GM21367 (cell line): Measurements from ENCODE around the gene TMEM97.
"Not testable (repeated sequence)": the region's sequence is repeated elsewhere in the genome, so short reads cannot be mapped to it uniquely, and the experiment has no call there.

Source experiments
- ATAC-seq: cut with Tn5 transposase; IDR thresholded peaks from one replicate; pipeline ENCODE4 v1.9.1; 2021; ENCODE audit not compliant: unreplicated experiment

TMEM97 gene

DNA sequence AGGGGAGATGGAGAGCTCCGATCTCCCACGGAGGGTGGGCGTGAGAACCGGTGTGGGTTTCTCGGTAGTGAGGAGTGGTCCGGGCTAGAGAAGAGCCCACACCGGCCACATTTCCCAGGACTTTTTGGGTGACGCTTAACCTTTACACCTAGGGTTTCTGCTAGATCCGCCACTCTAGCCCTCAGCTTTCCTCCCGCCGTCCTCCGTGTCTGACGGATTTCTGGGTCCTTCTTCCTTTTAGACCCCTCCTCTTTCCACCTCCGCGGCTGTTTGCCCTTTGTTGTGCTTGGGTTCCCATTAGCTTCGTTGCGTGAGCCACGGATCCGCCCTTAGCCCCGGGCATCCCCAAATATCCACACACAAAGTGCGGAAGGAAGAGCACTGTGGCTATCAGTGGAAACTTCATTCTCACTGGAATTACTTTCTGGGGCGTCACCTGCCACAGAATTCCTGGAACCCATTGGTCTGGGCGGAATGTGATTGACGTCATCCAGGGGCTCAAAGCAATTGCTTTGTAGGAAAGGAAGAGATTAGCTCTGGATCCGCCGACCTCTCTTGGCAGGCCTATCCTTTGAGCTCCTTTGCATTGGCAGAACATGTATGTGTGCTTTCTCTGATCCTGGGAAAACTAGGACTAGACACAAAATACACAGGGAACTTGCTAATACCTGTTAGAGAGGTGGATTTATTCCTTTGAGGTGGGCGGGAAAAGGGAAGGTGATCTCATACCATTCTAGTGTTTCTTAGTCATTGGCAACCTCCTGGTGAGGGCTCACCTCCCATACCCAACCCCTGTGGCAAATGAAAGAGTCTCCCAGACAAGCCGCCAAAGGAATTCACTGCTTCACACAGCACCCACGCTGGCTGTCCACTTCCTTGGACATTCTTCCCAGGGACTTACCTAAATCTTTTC lies 17.2 kb downstream of the TMEM97 start:
- ATAC-seq = no peak

DNA sequence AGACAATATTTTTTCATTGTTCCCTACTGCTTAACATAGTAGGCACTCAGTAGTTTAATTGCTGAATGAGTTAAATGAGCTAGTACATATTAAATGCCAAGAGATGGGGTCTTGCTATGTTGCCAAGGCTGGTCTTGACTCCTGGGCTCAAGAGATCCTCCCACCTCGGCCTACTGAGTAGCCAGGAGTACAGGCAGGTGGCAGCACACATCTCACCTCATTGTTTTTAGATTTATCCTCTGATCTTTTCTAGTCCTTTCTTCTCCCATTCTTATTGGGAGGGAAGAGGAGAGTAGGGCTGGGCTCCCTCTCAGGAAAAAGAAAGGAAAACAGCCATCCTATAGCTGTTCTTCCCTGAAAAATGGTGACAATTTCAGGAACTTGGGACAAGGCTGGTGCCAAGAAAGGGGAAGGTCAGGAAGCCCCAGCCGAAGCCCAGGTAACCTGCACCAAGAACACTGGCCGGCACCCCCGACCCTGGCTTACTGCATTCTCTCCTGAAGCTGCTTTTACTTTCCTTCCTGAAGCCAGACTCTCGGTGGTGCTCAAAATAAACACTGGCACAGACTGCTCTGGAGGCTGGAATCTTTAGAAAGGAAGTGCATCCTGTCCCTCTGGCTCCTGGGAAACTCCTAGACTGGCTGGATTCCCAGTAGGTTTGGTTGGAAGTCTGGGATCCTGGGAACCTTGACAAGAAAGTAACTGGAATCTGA lies 19.2 kb downstream of the TMEM97 start:
- ATAC-seq = no peak

DNA sequence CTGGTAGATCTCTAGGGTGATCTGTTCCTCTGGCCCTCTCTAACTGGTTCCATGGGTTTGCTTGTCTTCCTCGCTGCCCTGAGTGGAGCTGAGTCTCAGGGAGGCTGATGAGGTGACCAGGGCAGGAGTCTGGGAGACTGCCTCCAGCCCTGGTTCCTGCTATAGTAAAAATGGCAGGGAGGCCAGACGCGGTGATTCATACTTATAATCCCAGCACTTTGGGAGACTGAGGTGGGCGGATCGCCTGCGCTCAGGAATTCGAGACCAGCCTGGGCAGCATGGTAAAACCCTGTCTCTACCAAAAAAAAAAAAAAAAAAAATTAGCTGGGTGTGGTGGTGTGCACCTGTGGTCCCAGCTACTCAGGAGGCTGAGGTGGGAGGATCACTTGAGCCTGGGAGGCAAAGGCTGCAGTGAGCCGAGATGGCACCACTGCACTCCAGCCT lies 19.8 kb downstream of the TMEM97 start:
- ATAC-seq = not testable (repeated sequence)

DNA sequence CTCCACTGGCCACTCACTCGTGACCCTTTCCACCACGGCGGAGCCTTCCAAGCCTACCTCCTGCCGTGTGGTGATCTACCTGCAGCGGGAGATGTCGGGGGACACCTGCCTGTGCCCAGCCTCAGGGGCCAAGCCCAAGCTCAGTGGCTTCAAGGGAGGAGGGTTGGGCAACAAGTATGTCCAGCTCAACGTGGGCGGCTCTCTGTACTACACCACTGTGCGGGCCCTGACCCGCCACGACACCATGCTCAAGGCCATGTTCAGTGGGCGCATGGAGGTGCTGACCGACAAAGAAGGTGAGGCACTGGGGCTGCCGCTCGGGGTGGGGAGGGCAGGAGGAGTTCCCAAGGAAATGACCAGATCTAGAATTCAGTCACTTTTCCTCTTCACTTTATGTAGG lies 20.4 kb downstream of the TMEM97 start:
- ATAC-seq = no peak

DNA sequence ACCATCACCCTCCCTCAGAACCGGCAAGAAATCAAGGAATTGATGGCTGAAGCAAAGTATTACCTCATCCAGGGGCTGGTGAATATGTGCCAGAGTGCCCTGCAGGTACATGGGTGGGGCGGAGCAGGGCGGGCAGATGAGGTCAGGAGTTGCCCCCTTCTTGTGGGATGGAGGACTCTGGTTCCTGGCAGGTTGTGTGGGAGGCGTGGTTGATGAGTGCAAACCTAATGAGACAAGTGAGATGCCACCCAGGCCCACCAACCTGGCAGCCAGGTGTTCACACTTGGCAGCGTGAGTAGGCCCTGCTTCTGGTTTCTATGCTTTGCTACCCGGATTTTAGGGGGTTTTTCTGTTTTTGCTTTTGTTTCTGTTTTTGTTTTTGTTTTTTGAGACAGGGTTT lies 21.4 kb downstream of the TMEM97 start:
- ATAC-seq = no peak

DNA sequence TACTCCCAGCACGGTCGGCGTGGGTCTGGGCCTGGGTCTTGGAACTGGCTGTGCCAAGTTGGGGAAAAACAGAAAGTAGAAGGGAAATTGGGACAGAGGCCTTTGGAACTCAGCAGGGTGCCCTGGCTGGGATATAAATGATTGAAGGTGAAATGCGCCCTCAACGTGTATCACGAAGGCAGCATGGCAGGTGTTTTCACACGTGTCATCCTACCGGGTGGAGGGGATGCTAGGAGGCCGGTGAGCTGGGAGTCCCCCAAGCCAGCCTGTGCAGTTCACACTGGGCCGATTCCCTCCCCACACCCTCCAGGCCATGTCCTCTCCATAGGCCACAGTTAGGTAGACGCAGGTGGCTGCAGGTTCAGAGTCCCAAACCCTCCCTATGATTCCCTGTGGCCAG lies 22.5 kb downstream of the TMEM97 start:
- ATAC-seq = no peak

DNA sequence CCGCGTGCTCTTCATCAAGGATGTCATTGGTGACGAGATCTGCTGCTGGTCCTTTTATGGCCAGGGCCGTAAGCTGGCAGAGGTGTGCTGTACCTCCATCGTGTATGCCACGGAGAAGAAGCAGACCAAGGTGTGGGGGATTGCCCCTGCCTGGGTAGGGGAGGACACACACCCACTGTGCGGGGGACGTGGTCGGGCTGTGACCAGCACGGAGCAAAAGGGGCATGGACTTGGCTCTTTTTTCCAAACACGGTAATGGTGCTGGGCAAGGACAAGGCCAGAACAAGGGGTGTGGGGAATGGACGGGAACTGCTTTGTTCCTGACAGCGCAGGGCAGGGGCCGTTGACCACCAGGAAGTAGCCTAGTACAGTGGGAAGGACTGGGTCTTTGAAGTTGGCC lies 23.3 kb downstream of the TMEM97 start:
- ATAC-seq = no peak

DNA sequence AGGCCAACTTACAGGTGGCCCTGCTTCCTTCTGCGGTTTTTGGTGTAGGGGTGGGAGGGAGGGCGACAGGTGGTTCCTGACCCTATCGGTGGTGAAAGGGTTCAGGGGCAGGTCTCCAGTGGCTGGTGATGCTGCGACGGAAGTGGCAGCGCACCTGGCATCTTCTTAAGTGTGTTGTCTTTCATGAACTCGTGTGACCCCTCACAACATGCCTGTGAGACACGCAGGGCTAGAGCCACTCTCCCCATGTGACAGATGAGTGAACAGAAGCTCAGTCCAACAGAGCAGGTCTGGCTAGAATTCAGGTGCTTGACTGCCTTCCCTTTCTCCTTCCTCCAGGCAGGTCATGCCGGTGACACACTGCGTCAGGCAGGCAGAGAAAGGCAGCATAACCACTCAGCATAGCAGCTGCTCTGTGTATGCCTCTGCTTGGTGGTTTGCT lies 24.5 kb downstream of the TMEM97 start:
- ATAC-seq = no peak

DNA sequence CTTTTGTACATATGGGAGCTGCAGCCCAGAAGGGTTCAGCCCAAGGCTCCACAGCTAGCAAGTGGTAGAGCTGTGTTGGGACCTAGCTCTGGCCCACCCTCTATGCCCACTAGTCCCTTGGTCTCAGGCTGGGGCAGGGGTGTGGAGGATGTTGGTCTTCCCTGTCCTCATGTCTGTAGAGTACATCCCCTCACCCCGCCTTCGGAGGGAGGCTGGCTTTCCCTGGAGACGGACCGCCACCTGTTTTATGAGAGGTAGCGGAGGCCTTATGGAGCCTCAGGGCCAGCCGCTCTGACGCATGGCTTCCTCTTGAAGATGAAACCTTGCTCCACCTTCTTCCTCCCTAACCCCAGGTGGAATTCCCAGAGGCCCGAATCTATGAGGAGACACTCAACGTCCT lies 25.0 kb downstream of the TMEM97 start:
- no peak for ATAC-seq

DNA sequence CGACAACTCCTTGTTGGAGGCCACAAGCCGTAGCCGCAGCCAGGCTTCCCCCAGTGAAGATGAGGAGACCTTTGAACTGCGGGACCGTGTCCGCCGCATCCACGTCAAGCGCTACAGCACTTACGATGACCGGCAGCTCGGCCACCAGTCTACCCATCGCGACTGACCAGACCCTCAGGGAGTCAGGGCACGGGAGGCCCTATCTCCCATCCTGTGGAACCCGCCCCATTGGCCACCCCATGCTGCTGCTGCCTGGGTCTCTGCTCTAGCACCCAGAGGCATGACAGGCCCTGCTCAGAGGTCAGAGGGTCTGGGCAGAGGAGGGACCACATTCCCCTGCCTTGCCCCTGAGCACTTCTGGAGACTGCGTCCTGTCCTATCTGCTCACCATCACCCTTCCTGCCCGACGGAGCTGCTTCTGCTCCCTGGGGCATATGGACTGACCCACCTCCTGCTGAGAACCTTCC lies 25.5 kb downstream of the TMEM97 start:
- no peak for ATAC-seq

DNA sequence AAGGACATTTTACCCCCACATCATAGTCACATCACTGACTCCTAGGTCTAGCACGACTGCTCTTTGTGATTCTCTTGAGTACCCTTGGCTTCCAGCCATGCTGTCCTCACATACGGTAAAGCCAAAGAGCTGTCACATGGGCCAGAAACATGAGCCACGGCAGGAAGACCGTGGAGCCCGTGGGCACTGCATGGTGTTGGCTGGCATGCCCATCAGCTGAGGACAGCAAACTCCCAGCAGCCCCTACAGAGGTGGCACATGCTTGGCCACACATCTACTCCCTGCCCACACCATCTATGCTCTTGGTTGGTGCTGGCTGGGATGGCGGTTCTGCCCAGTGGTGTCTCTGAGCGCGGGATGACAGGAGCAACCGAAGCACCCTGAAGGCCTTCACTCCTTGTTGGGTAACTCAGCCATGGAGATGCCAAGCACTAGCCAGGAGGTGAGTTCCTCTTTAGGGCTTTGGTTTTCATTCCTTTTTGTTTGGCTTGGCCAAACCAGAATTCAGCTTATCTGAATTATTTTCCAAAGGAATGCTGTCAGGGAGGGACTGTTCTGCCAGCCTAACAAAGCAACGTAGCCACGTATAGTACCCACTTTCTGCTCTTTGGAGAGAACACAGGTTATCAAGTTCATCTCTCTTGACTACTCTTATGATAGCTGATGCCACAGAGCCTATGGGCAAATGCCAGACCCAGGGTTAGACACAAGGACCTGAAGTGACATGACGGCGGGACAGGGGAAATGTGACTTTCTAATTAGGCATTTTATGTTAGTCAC lies 26.6 kb downstream of the TMEM97 start:
- no peak for ATAC-seq

DNA sequence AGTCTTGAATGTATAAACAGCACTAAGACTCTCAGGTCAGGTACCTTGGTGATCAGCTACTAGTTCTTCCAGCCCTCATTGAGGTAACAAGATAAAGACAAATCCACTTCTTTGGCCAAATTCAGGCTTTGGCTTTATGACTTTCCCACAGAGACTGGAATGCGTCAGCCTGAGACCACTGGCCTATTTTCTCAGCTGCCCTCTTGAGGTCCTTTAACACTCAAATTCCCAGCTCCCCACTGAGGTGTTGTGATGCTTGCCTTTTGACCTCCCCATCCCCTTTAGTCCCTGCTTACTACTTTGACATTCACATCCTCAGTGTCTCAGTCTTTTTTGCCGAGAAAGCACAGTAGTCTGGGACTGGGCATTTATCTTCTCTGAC lies 27.2 kb downstream of the TMEM97 start:
- no peak for ATAC-seq

DNA sequence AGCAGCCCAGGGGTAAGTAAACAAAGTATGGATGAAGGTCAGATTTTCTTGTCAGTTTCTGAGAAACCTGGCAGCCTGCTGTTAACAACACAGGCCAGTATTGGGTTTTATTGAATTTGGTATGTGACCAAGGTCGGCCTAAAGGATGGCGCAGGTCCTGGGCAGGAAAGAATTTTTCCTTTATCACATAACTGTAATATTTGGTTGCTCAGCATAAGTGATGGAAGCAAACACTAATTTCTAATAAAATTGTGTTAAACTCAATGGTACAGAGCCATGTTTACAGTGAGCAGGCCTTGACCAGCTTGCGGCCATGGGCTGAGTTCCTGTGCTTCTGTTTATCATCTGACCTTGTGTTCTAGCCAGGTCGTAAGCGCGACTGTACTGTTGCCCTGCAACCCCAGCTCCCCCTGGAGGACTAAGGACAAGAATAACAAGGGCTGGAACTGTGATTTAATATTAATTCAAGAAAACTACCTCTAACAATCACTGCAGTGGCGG lies 27.8 kb downstream of the TMEM97 start:
- no peak for ATAC-seq

DNA sequence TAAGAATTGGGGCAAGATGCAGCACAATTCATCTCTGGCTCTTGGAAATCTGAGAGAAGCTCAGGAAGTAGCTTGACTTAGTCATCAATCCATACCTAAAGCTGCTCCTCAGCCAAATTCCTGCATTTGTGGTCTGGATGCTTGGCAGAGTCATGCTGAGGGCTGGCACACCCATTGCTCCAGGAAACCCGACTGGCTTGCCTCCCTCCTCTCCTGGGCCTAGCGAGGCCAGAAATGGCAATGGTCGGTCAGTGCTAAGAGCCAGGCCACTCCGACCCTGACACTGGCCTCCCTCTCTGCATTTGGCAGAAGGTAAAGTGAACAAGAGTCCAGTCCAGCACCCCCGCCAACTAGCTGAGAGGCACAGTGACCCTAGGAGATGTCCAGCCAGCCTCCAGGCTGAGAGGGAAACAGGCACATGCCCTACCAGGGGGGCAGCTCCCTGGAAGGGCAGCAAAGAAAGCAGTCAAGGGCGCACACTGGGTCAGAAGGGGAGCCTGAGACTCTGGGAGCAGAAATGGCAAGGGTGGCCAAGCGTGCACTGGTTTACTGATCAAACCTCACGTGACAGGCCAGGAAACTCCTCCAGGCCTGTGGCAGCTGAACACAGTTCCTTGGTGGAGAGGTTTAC lies 28.4 kb downstream of the TMEM97 start:
- ATAC-seq = no peak

DNA sequence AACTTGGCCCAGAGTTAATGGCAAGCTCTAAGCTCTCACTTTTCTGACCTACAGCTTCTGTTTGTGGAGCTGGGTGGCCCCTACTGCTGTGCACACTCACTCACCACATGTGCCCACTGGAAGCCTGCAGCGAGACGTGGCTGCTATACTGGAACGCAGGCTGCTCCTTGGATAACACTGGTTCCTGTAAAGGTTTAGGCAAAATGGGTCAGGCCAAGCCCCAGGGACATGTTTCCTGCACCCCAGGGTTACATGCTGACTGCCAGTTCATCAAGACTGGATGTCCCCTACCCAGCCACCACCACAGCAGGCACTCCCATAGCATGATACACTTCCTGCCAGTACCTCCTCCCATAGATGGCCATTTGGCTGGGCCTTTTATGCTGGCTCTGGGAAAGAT lies 30.0 kb downstream of the TMEM97 start:
- no peak for ATAC-seq

DNA sequence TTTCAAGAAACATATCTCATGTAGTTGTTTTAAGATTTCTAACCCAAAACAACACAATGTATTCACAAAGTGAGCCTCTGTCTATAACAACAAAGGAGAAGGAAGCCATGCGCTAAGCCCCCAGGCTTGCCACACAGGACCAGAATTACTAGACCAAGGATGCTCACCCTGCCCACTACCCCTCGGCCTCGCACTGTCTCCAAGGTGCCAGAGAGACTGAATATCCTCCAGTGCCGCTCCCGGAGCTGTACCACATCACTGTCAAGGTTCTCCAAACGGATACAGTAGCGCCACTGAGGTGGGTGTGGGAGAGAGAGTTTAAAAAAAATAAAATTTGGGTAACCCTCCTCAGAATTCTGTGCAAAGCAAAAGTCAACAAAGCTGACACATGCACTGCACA lies 31.3 kb downstream of the TMEM97 start:
- no peak for ATAC-seq

DNA sequence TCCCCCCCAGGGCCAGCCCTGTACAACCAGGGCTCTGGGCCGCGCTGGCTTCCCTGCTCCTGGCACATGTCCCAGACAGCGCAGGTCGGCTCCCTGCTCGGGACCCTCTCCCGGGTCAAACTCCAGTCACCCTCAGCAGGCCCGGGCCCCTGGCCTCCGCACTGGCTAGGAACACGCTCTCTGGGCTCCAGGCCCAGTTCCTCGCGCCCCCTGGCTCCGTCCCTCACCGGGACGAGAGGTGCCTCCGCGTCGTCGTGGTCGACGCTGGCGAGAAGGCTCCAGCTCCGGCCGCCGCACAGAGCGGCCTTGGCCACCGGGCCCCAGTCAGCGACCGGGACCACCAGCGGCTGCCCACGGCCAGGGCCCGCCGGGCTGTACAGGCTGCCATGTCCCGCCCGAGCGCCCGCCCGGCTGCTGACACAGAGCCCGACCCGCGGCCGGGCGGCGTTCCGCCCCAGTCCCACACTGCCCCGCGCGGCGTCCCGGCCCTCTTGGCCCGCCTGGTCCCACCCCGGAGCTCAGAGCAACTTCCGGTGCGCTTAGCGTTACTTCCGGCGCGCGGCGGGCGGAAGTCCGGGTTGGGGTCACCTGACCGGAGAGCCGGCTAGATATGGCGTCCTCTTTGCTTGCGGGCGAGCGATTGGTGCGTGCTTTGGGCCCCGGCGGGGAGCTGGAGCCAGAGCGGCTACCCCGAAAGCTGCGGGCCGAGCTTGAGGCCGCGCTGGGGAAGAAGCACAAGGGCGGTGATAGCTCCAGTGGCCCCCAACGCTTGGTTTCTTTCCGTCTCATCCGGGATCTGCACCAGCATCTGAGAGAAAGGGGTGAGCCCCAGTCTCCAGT lies 38.3 kb downstream of the TMEM97 start, which contains the start of gene POLDIP2:
TSS of gene POLDIP2 (minus strand) at position 467 of the 840 bp plus-strand sequence. CDS start at position 388, 79 bp downstream.
- peak; percentile 77 for ATAC-seq

DNA sequence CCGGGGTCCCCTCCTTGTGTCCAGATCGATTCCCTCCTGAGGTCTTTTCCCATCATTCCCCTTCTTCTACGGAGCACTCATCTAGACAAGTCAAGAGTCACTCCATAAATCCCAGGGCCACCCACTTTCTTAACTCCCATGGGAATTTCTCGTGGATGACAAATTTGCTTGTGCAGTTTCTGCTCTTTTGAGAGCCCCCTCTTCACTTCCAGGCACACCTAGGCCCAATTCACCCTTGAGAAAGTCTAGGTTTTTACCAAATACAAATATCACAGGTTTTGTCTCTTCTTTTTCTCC lies 38.8 kb downstream of the TMEM97 start:
- no peak for ATAC-seq

DNA sequence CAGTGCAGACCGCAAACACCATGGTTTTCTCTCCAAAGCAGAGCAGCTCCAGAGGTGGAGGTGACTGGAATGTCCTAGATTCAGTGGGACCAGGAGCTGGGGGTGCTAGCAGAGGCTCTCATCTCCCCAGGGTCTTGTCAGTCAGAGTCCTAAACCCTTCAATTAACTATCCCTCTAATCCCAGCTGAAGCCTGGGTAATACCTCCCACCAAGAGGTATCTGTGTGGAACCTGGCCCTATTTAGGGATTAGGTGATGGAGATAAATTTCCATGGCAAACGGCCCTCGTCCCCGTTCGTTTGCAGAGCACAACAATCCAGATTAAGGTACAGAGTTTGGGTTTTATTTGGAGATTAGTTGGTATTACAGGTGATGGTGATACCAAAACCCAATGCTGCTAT lies 44.2 kb downstream of the TMEM97 start:
- ATAC-seq = no peak
